Thoracic aorta (tissue), 2 donors: ENCODE measurements around the gene SSTR5. TPM values are rescaled to one million over a fixed set of nuclear protein-coding genes. Genes with fewer than 3 reads are reported as not detected.

Experiments
- ATAC-seq: fragments of 150-250 bp; one replicate; pipeline ENCODE4 v1.8.0; 2017; ENCODE audit warnings: low read depth; ENCODE audit not compliant: insufficient number of reproducible peaks, low FRiP score
- DNase-seq: peaks from one replicate; pipeline ENCODE4 v3.0.0-alpha.2; 2020; ENCODE audit warnings: low spot score
- H3K27ac ChIP-seq, 2 donors: fragments of 200-600 bp; sonication (generic); 1 replicate in 1 of 2; 2 replicates in 1 of 2; pipeline ENCODE4 v1.5.1; 2016; ENCODE audit warnings: mild to moderate bottlenecking in 2 of 2, moderate library complexity in 2 of 2
- H3K27me3 ChIP-seq: fragments of 200-600 bp; sonication (generic); replicated peaks from 2 replicates; pipeline ENCODE4 v1.6.0; 2016; ENCODE audit warnings: mild to moderate bottlenecking; ENCODE audit not compliant: insufficient read depth
- H3K36me3 ChIP-seq: fragments of 200-600 bp; sonication (generic); one replicate; pipeline ENCODE4 v1.5.1; 2016
- H3K4me1 ChIP-seq, 2 donors: fragments of 200-600 bp; sonication (generic); 1 replicate in 1 of 2; 2 replicates in 1 of 2; pipeline versions ENCODE4 v1.5.1 to v1.6.0; 2016; ENCODE audit warnings: low read depth in 2 of 2, mild to moderate bottlenecking in 1 of 2; ENCODE audit not compliant: control insufficient read depth in 1 of 2
- H3K4me3 ChIP-seq: fragments of 200-600 bp; sonication (generic); 2 replicates; pipeline ENCODE4 v1.5.1; 2016; ENCODE audit warnings: mild to moderate bottlenecking
- H3K9me3 ChIP-seq: fragments of 200-600 bp; sonication (generic); 2 replicates; pipeline ENCODE4 v1.5.1; 2016
- total RNA-seq, 2 donors: library from RNA; depleted of rRNA; stranded (reverse); fragments of >200 nt; gene quantifications; one replicate each; pipeline versions ENCODE4 v1.1.0 to v1.2.3, GENCODE V29; 2016
- TF ChIP-seq, protein P1 (sequence below): fragments of 200-600 bp; sonication (generic); IDR thresholded peaks from one replicate; pipeline ENCODE4 v1.5.1; 2019; ENCODE audit warnings: antibody characterized with exemption

The SSTR5 gene
- total RNA-seq, 2 donors from 2014 or later, result 3.0 to 3.8 TPM

GRCh38 chr16:1044460-1045309, 27.9 kb upstream of the SSTR5 start:
- H3K4me1 ChIP-seq, result no peaks in the 10 kb centered on the region
- DNase-seq (no peak), ATAC-seq (no peak)
- no peaks in the 10 kb centered on the region for H3K27me3 ChIP-seq
- H3K36me3 ChIP-seq, result no peaks in the 10 kb centered on the region
- H3K27ac ChIP-seq, result no peak overlapping the region
- TF ChIP-seq, protein P1, sequence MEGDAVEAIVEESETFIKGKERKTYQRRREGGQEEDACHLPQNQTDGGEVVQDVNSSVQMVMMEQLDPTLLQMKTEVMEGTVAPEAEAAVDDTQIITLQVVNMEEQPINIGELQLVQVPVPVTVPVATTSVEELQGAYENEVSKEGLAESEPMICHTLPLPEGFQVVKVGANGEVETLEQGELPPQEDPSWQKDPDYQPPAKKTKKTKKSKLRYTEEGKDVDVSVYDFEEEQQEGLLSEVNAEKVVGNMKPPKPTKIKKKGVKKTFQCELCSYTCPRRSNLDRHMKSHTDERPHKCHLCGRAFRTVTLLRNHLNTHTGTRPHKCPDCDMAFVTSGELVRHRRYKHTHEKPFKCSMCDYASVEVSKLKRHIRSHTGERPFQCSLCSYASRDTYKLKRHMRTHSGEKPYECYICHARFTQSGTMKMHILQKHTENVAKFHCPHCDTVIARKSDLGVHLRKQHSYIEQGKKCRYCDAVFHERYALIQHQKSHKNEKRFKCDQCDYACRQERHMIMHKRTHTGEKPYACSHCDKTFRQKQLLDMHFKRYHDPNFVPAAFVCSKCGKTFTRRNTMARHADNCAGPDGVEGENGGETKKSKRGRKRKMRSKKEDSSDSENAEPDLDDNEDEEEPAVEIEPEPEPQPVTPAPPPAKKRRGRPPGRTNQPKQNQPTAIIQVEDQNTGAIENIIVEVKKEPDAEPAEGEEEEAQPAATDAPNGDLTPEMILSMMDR, result no peak
- H3K9me3 ChIP-seq, result no peaks in the 10 kb centered on the region
- H3K4me3 ChIP-seq, result no peak overlapping the region

- DNase-seq (no peak), ATAC-seq (no peak)
- no peaks in the 10 kb centered on the region for H3K4me1 ChIP-seq
- H3K36me3 ChIP-seq, result no peaks in the 10 kb centered on the region
- no peak overlapping the region for H3K4me3 ChIP-seq
- no peaks in the 10 kb centered on the region for H3K9me3 ChIP-seq
- TF ChIP-seq, protein P1, result no peak
- H3K27me3 ChIP-seq, result no peaks in the 10 kb centered on the region
- no peak overlapping the region for H3K27ac ChIP-seq
Measured at GRCh38 chr16:1045310-1045992, 27.1 kb upstream of the SSTR5 start.

DNA sequence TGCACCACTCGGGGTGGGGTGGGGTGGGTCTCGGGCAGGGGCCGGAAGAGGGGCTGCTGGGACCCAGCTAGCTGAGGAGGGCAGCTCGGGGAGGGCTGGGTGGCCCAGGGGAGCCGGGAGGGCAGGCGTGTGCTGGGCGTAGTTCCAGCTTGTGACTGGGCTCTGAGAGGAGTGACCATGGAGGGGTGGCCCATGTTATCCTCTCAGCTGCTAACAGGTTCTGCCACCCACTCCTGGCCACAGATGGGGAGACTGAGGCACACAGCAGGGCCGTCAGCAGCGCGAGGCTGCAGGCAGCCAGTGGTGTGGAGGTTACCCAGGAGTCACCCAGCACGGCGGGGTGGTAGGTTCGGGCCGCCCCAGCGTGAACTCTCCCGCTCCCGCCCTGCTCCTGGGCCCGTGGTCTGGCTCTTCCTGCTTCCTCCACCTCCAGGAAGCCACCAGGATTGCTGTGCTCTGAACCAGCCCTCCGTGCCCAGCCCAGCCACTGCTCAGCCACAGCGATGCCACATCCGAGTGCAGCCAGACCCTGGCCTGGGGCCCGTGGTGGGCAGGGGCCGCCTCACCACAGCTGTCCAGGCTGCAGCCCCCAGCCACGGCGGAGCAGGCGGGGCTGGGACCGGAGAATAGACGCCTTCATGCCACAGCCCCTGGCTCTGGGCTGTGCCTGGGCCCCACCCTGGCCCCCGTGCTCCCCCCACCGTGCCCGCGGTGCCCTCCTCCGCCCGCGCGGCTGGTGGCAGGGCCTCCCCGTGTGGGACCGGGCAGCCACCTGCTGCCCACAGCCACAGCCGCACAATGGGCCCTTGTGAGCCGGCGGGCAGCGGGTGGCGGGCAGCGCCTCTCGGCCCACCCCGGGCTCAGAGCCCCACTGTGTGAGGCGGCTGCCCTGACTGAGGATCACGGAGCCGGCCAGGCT, 26.3 kb upstream of the SSTR5 start:
- TF ChIP-seq, protein P1, result no peak
- Histone ChIP-seq H3K27me3 (no peaks in the 10 kb centered on the region), H3K9me3 (no peaks in the 10 kb centered on the region), H3K36me3 (no peaks in the 10 kb centered on the region), H3K27ac (no peak overlapping the region), H3K4me1 (no peaks in the 10 kb centered on the region), H3K4me3 (no peak overlapping the region)
- ATAC-seq (no peak), DNase-seq (no peak)

GRCh38 chr16:1047123-1047522, 25.4 kb upstream of the SSTR5 start:
- H3K27me3 ChIP-seq, result no peaks in the 10 kb centered on the region
- no peak for DNase-seq
- ATAC-seq, result no peak
- no peaks in the 10 kb centered on the region for H3K4me1 ChIP-seq
- H3K27ac ChIP-seq, result no peak overlapping the region
- TF ChIP-seq, protein P1, result no peak
- no peaks in the 10 kb centered on the region for H3K36me3 ChIP-seq
- no peaks in the 10 kb centered on the region for H3K9me3 ChIP-seq
- no peak overlapping the region for H3K4me3 ChIP-seq
